CD4-positive, alpha-beta T cell treated with Interleukin-17A for 1 hour (primary cell): ENCODE results near the gene FCN3.

ENCODE experiments used
- DNase-seq: peaks from one replicate; pipeline ENCODE4 v3.0.0-alpha.2; 2020

Gene FCN3

DNA sequence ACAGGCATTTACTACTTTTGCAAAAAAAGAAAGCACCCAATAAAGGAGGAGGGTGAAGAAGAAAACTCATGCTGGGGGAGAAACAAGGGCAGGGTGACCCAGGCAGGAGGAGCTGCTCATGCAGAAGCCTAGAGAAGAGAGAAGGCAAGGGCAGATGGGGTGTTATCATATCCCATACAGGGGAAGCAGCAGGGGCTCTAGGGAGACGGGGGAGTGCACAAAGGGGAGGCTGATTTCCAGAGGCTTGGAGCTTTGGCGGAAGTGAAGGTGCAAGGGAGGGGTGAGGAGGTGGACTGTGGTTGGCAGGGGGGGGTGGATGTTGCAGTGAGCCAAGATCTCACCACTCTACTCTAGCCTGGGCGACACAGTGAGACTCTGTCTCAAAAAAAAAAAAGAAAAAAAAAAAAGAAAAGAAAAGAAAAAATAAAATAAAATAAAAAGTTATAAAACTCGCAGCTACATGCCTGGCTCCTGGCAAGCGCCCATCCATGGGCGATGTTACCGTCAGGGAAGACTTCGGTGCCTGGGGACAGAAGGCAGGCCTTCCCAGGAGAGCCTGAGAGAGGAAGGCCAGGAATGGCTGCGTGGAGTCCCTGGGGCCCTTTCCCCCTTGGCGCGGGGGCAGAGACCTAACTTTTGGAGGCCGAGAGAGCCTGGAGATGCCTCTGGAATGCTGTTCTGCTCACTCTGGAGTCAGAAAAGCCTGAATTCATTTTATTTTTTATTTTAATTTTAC is 3.3 kb upstream of the FCN3 start:
- no peak for DNase-seq

DNA sequence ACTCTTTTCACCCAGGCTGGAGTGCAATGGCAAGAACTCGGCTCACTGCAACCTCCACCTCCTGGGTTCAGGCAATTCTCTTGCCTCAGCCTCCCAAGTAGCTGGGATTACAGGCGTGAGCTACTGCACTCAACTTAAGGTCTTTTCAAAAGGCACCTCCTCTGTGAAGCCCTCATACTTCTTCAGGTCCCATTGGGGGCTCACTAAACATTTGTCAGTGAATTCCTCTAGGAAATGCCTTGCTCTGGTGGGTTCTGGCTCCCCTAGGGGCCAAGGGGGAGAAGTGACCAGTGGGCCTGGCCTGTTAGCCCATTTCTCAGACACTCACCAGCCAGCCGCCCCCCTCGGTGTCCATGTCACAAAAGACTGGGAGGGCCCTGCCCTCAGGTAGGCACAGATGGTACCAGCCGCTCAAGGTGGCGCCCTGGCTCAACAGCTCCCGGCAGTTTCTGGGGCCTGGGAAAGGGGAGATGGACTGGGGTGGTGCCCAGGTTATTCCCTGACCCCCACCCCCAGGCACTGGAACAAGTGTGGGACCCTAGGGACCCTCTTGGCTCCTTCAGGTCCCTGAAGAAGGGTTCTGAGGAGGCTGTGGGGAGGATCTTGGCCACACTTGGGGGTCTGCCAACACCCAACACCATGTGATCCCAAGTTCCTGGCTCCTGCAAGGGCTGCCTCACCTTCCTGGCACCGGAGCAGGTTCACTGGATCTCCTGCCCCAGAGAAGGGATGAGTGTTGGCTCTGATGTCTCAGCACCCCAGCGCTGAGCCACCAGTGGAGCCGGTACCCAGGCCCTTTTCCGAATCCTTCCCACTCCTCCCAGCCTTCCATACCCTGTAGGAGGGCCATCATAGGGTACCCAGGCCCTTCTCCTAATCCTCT is 1.6 kb downstream of the FCN3 start:
- DNase-seq = no peak

DNA sequence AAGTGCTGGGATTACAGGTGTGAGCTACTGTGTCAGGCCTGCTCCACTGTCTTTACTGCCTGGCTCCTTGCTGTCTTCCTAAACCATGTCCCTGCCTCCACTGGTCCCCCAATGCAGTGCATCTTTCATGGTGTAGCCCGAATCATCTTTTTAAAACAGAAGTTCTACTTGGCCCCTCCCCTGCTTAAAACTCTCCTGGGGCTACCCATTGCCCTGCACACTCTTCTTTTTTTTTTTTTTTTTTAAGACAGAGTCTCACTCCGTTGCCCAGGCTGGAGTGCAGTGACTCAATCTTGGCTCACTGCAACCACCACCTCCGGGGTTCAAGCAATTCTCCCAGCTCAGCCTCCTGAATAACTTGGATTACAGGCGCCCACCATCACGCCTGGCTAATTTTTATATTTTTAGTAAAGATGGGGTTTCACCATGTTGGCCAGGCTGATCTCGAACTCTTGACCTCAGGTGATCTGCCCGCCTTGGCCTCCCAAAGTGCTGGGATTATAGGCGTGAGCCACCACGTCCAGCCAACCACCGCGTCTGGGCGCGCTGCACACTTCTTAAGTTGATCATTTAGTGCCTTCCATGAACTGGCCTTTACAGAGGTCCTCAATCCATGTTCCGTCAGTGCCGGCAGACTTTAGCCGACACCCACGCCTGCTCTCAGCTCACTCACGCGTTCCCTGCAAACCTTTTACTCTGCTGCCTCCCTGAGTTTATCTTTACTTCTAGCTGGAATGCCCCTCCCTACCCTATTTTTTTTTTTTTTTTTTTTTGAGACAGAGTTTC is 2.4 kb downstream of the FCN3 start:
- no peak for DNase-seq

DNA sequence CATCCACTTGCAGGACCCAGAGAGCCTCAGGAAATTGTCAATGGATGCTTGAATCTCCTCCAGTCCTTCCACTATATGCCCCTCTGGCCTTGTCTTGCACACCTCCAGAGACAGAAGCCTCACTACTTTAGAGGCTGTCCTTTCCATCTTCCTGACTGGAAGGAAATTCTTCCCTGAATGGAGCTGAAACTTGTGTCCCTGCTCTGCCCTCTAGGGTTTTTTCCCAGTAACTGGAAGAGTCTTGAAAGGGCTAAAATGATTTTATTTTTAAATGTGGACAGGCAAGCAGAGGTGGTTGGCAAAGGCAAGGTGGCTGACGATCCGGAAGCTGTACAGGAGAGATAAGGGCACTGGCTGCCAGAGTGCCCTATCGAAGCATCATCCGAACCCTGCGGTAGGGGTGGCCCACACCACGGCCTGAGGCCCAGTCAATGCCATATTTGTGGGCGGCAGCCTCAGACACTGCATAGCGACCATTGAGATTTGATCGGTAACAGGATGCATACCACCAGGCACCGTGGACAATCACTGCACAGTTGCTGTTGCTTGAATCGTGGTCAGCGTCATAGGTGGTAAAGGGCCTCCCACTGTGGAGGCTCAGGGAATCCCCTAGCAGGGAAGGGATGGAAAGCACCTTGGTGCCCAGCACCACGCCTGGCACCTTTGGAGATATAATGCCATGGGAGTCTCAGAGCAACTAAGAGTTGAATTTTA is 5.6 kb downstream of the FCN3 start:
- DNase-seq = no peak

DNA sequence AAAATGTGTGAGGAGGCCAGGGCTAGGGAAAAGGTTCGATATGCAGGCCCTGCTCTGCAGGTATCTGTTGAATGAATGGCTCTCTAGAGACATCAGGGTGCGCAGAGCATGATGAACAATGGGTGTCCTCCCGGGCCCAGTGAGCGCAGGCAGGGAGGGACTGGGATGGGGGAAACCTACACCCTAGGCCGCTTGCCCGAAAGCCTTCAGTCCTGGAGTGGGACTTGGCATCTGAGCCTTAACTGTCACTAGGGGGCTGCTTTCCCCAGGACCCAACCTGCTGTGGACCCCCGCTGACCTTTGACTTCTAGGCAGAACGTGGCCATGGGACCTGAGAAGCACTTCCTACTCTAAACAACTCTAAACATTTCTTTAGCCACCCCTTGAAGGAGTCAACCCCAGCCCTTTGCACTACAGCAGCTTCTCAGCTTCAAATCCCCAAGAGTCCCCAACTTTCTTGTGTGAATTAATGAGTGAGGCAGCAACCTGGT is 7.4 kb downstream of the FCN3 start:
- DNase-seq = no peak

DNA sequence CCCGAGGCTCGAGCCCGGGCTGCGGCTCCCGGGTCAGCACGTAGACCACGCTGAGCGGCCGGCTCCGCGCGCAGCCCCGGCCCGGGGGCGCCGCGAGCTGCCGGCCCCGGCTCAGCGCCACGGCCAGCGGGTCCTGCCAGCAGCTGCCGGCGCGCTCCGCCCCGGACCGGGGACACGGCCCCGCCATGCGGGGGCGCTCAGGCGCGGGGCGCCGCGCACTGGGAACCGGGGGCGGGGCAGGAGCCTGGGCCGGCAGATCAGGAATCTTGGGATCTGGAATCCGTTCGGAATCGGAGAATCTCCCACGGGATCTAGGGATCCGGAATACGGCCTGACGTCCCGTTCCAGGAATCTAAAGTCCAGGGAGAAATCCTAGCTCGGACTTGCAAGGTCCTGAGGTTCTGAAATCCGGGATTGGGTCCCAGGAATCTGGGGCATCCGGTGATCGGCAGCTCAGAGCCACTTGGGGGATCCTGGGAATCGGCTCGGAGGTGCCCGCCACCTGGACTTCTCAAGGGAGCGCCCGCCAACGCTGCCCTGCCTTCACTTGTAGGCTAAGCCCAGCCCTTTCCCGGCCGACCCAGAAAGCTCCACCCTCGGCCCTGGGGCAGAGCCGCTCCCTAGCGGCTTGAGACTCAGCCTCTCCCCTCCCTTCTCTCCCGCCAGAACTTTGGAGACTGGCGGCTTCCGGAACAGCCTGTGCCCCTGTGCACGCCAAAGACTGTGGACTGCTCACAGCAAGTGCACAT is 8.0 kb downstream of the FCN3 start, which contains the start of gene MAP3K6:
MAP3K6 (minus strand) TSS at position 551 of the 749 bp plus-strand sequence; CDS start at position 187, 364 bp downstream.
- DNase-seq = peak; percentile 27

DNA sequence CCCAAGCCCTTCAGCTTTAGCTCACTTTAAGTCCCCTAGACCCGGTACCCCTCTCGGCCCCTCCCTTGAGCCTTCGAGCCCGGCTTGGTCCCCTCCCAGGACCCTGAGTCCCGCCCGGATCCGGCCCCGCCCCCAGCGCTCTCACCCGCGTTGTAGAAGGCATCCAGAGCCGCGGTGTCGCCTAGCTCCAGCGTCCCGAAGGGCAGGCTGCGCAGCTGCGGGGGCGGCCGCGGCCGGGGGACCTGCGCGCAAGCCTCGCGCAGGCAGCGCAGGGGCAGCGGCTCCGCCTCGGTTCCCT is 8.6 kb downstream of the FCN3 start:
- DNase-seq = peak; percentile 75

DNA sequence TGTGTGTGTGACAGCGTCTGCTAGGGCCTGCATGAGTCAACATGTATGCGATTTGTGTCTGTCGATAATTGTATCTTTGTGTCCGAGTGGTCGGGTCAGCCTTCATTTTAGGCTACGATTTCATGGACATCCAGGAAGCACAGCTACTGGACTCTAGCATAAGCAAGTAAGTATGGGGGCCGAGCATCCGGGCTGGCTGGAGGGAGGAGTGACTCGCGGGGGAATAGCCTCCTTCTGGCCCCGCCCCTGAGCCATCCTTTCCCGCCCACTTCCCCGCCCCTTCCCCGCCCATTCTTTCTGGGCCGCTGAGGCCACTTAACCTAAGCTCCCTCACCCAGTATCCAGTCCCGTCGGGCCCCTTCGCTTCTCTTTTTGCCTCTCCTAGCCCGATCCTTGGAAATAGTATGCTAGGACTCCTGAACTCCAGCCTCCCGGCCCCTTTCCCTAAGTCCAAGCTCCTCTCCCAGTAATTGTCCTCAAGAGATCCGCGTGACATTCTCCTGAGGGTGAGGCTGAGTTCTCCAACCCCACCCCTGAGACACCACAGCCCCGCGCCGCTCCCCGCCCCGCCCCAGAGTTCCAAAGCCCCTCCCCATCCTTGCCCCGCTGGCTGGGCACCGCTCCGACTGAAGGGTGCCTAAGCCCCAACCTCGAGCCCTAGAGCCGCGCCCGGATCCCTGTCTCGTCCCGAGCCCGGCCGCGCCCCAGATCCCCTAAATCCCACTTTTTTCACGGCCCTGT is 9.1 kb downstream of the FCN3 start:
- peak; percentile 86 for DNase-seq

DNA sequence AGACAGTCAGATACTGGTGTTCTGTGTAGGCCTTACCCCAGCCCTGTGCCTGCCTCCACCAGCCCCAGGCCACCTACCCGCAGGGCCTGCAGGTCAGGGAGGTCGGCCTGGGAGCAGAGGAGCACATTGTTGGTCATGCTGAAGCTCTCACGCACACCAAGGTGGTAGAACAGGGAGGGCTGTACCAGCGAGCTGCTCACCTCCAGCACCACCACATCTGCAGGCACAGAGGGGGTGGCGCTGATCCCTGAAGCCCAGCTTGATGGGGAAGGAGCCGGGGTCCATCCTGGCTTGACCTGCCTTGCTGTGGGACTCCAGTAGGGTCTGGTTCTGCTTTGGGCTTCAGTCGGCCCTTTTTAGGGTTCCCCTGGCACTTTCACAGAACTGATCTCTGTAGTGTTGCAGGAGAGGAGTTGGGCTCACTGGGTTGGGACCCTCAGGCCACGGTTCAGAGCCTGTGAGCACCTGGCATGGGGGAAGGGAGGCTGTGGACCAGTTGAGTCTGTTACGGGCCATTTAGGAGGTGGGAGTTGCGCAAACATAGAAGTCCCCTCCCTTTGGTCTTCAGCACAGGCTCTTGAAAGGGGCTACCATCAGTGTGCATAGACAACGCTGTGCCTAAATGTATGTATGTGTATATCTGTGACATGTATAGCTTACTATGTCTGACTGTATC is 9.8 kb downstream of the FCN3 start:
- DNase-seq = no peak

DNA sequence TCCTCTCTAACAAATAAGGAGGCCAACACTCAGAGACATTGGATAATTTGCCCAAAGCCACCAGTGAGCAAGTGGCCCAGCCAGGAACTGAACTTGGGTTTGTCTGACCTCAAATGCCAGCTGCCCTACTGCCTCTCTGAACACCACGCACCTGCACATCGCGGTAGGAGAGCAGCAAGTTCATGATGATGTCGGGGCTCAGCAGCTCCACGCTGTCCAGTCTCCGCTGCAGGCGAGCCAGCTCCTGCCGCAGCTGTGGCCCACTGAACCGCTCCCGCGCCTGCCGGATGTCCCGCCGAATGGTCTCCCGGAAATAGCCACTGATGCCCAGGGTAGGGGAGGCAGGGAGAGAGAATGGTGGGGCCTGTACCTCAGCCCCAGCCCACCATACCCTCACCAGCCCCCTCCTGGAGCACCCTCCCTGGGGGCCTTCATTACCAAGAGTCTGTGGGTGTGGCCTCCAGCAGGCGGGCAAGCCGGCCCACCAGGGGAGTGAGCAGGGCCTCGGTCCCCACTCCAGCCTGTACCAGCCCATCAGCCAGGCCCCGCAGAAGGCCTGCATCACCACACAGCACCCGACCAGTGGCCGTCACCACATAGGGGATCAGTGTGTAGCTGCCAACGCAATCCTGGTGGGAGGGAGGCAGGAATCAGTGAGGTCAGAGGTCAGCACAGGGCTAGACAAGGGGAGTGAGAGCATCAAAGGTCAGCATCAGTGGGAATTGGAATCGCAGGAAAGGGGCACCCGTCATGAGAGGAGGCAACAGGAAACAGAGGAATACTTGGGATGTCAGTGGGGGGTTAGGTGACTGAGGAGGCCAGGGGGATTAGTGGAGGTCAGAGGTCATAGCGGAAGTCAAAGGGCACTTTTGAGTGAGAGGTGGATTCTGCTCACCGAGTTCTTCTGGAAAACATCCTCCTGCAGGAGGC is 10.6 kb downstream of the FCN3 start:
- DNase-seq = no peak

DNA sequence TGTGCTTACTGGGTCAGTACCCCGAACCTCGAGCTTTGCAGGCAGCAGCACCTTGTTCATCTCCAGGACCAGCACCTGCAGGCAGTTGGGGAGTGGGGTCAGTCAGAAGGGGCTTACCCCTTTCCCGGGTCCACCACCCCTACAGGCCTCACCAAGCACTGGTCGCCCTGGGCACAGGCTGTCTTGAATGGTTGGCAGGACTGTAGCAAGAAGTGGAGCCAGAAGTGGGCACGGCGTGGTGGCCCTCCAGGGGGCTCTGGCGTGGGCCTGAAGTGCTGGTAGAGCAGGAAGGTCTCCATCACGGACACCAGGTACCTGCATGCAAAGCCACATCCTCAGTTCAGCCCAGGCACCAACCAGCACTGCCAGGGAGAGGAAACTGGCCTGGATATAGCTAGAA is 13.1 kb downstream of the FCN3 start:
- DNase-seq = no peak

DNA sequence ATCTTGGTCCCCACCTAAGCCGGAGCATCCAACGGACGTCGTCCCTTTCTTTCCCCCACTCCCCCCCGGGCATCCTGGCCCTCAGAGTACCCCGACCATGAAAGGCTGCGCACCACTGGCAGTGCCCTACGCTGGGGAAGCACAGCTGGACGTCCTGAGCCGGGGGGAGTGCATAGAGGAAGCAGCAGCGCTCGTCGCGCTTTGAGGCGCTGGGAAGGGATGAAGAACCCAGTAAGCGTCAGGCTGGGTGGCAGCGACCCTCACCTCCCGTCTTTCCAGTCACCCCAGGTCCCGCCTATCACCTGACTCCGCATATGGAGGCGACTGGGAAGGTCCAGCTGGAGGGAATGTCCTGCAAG is 13.6 kb downstream of the FCN3 start:
- DNase-seq = no peak

DNA sequence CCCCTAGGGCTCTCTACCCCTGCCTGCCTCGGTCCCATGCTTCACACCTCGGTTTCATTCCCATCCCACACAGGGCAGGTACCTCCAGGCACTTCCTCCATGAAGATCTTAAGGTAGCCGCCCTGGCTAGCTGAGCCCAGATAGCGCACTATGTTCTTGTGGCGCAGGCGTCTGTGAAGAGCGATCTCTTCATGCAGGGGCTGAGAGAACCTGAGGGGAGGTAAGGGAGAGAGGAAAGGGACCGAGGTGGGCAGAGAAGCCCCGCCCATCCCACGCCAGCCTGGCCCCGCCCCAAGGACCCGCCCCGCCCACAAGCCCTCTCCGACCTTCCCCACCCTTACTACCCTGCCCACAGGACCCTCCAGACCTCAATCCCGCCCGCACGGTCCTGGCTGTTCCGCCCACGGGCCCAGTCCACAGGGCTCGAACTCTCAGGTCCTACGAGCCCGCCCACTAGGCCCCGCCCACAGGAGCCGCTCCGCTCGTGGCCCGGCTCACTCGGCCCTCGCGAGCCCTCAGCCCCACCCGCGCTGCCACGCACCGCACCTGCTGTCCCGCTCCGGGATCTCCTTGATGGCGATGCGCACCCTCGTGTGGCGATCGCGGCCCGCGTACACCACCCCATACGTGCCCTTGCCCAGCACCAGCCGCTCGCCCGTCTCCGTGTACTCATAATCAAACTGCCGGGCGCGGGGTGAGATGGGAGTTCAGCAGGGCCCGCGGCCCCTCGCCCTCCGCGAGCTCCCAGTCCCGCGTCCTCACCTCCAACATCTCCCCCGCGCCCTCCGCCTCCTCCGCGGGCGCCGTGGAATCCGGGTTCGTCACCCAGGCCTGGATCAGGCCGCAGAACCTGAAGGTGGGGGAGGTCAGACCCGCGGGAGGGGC is 14.2 kb downstream of the FCN3 start:
- DNase-seq = peak; percentile 68

DNA sequence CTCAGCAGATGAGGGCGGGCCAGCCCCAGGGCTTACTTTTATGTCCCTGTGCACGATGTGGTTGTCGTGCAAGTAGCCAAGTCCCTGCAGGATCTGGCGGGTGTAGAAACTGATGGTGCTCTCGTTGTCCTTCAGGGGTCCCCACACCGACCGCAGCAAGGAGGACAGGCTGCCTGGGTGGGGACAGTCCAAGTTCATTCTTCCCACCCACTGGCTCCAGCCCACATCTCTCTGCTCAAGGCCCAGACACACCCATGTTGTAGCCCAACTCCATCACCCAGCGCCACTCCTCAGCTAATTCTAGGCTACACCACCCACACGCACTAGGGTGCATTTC is 14.8 kb downstream of the FCN3 start:
- no peak for DNase-seq

DNA sequence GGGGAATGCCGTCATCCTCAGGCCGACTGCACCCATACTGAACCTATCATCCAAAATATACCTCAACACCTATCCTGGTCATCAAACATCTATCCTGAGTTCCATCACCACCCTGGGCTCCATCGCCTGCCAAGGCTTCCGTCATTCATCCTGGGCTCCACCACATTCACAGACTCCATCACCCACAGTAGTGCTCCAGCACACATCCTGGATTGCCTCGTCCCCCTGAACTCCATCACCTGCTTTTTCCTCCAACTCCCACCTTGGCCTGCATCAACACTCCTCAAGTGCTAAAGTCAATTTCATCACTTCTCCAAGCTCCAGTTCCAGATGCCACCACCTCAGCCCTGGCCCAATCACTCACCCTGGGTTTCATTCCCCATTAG is 15.7 kb downstream of the FCN3 start:
- no peak for DNase-seq

DNA sequence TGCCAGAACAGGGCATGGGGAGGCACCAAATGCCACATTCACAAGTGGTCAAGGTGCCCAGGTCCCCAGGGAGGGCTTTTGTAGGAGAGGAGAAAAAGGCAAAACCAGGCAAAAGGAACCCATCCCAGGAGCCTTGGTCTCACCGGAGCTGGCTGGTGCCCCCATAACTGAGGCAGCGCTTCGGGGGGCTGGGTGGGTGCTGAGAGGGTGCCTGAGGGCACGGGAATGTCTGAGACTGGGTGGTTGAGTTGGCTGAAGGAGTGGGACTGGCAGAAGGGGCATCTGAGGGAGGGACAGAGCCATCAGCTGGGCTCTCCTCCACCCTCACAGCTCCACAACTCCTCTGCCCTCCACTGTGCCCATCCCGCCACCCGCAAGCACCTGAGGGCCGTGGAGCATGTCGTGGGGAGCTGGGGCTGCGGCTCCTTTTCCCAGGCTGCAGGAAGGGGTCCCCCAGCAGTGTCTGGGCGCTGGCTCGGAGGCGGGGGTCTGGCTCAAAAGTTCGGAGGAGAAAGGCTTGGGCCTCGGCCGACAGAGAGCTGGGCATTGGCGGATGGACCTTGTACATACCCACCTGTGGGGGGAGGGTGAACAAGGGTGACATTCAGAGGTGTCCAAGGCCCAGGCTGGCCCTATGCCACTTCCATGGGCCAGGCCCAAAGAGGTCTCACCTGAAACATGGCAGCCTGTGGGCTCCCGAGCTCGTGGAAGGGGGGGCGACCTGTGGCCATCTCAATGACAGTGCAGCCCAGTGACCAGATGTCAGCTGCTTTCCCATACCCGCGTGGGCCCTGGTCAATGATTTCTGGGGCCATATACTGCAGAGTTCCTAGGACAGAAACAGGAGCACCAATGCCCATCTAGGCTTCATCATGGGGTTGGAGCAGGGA is 16.3 kb downstream of the FCN3 start:
- DNase-seq = no peak

DNA sequence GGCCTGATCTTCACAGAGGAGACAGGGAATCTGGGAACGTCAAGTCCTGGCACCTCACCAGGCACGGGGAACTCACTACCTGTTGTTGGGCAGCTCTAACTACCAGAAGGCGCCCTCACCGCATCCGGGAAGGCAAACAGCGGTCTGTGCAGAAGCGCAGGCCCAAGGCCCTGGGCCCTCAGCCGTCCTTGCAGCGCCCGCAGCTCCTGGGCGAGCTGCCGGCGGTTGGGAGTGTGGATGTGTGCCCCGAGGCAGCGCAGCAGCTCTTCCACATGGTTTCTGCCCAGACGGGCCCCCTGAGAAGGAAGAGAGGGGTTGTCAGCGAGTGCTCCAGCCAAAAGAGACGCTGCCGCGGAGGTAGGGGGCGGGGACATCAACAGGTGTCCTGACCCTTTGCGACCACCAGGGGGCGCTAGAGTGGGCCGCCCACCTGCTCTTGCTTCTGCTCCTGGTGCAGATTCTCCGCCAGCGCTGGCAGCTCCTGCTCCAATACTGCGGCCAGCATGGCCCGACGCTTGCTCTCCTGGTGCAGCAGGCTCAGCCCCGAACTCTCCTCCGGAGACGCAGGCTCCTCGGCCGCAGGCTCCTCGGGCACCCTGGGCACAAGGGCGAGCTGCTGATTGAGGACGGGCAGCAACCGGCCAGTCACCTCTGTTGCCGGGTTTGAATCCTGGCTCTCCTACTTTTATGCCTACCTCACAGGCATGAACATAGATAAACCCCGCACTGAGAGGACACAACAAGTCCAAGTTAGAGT is 17.2 kb downstream of the FCN3 start:
- DNase-seq = peak; percentile 87
